H1 (cell line): ENCODE data around the gene LAMA3. TPM values are rescaled to one million over a fixed set of nuclear protein-coding genes. Genes with fewer than 3 reads are reported as not detected.

Experiments
- CHD1 ChIP-seq: IDR thresholded peaks from 2 replicates; pipeline ENCODE4 v1.6.1; 2012; ENCODE audit warnings: low read depth, low read length, improper control_type of control experiment
- CHD7 ChIP-seq: fragments of 300-600 bp; sonication (generic); IDR thresholded peaks from 2 replicates; pipeline ENCODE4 v1.7.1; 2012; ENCODE audit warnings: low read length, moderate library complexity, mild to moderate bottlenecking, inconsistent platforms; ENCODE audit not compliant: insufficient replicate concordance
- CREB1 ChIP-seq: IDR thresholded peaks from 2 replicates; pipeline ENCODE4 v1.6.1; 2012; ENCODE audit warnings: inconsistent platforms
- CTBP2 ChIP-seq: IDR thresholded peaks from 2 replicates; pipeline ENCODE4 v1.7.0; 2011; ENCODE audit warnings: borderline replicate concordance, mild to moderate bottlenecking, moderate library complexity, mixed read lengths, low read length; ENCODE audit not compliant: insufficient read depth, insufficient read length
- CTCF ChIP-seq, 3 experiments: IDR thresholded peaks; 1 replicate in 2 of 3; 2 replicates in 1 of 3; pipeline versions ENCODE4 v1.5.1 to v1.6.1; 2011; ENCODE audit warnings: low read length in 3 of 3, mild to moderate bottlenecking in 3 of 3, inconsistent platforms in 2 of 3, low read depth in 1 of 3, moderate library complexity in 1 of 3; ENCODE audit not compliant: insufficient read depth in 1 of 3; ENCODE audit errors: control extremely low read depth in 1 of 3
- JUN ChIP-seq: IDR thresholded peaks from 2 replicates; pipeline ENCODE4 v1.6.1; 2011; ENCODE audit warnings: low read depth, mild to moderate bottlenecking, improper control_type of control experiment, low read length
- MAX ChIP-seq: IDR thresholded peaks from 2 replicates; pipeline ENCODE4 v1.6.1; 2012; ENCODE audit warnings: inconsistent platforms
- RBBP5 ChIP-seq: IDR thresholded peaks from 2 replicates; pipeline ENCODE4 v1.7.1; 2012; ENCODE audit warnings: low read depth, mild to moderate bottlenecking, inconsistent platforms, low read length, moderate library complexity, borderline replicate concordance
- SIRT6 ChIP-seq: IDR thresholded peaks from one replicate; pipeline ENCODE4 v1.7.1; 2012; ENCODE audit warnings: low read length, inconsistent platforms
- SP2 ChIP-seq: IDR thresholded peaks from 2 replicates; pipeline ENCODE4 v1.6.1; 2012; ENCODE audit warnings: mild to moderate bottlenecking, low read length, inconsistent platforms
- polyA plus RNA-seq, 7 experiments: library from polyadenylated mRNA; depleted of rRNA in 3 of 7; stranded (reverse) in 5 of 7; unstranded in 2 of 7; fragments of >200 nt in 5 of 7; fragments of 200-250 nt in 2 of 7; gene quantifications; 1 replicate in 5 of 7; 2 replicates in 1 of 7; 4 replicates in 1 of 7; pipeline versions ENCODE4 v1.2.1 to v1.2.3, GENCODE V29; 2011 to 2013; ENCODE audit warnings: missing spikeins in 2 of 7, mixed read lengths in 2 of 7
- total RNA-seq: library from RNA; stranded (reverse); fragmentation: NEBNext Ultra II Directional; extraction: Animal tissue kit (Norgen Biotek cat#: 25700); gene quantifications from 2 replicates; pipeline ENCODE4 v1.2.1, GENCODE V29; 2021

The LAMA3 gene
- total and polyA plus RNA-seq, 2 of the 8 experiments (the other 6 are each of a cell fraction or from before 2014, with no cell fraction given): 0.76 to 5.0 TPM

- TF ChIP-seq CHD7: no peak
- no peak for TF ChIP-seq JUN
- no peak for TF ChIP-seq SP2
- TF ChIP-seq CTBP2: no peak
- no peak for TF ChIP-seq RBBP5
- no peak for TF ChIP-seq CTCF (IDR thresholded peaks at IDR 0.05; ENCODE audit: control extremely low read depth in 1 of 3, insufficient read depth in 1 of 3, low read depth in 1 of 3, low read length in 3 of 3)
- TF ChIP-seq MAX: no peak
- no peak for TF ChIP-seq CREB1
- no peak for TF ChIP-seq SIRT6
- no peak for TF ChIP-seq CHD1
Observed at GRCh38 chr18:23752363-23752762, 63.1 kb downstream of the LAMA3 start (continued).
